HFFc6 (cell line): ENCODE results near the gene KCTD2. TPM values are rescaled to one million over a fixed set of nuclear protein-coding genes. Genes with fewer than 3 reads are reported as not detected.

ENCODE experiments used
- DNase-seq: peaks from one replicate; pipeline ENCODE4 v3.0.0-alpha.2; 2018
- H3K27ac Mint-ChIP-seq: 2 replicates; pipeline ENCODE4 v1.8.0; 2020; ENCODE audit warnings: mild to moderate bottlenecking, mixed read lengths
- H3K27me3 Mint-ChIP-seq: 2 replicates; pipeline ENCODE4 v1.8.0; 2021; ENCODE audit warnings: mild to moderate bottlenecking, moderate library complexity, mixed read lengths; ENCODE audit not compliant: insufficient read depth
- H3K36me3 Mint-ChIP-seq: 2 replicates; pipeline ENCODE4 v1.8.0; 2021; ENCODE audit warnings: low read depth, mixed read lengths
- H3K4me1 Mint-ChIP-seq: 2 replicates; pipeline ENCODE4 v1.8.0; 2020; ENCODE audit warnings: low read depth, mixed read lengths
- H3K4me3 Mint-ChIP-seq: 2 replicates; pipeline ENCODE4 v1.8.0; 2020; ENCODE audit warnings: mild to moderate bottlenecking, moderate library complexity, mixed read lengths
- H3K9me3 Mint-ChIP-seq: 2 replicates; pipeline ENCODE4 v1.8.0; 2020; ENCODE audit warnings: mild to moderate bottlenecking, mixed read lengths
- total RNA-seq, 6 experiments: library from RNA; stranded (reverse); fragmentation: NEBNext Ultra II Directional; extraction: Animal tissue kit (Norgen Biotek cat#: 25700); gene quantifications; 2 replicates in 1 of 6; 3 replicates in 5 of 6; pipeline ENCODE4 v1.2.3, GENCODE V29; 2021
- TF ChIP-seq, protein P1 (sequence below): fragments of 200-600 bp; sonication (generic); IDR thresholded peaks from 2 replicates; pipeline ENCODE4 v1.5.0; 2021; ENCODE audit warnings: antibody characterized with exemption, mild to moderate bottlenecking

KCTD2 gene
- total RNA-seq, 6 experiments from 2014 or later, result 20.3 to 24.0 (median 21.3) TPM

DNA sequence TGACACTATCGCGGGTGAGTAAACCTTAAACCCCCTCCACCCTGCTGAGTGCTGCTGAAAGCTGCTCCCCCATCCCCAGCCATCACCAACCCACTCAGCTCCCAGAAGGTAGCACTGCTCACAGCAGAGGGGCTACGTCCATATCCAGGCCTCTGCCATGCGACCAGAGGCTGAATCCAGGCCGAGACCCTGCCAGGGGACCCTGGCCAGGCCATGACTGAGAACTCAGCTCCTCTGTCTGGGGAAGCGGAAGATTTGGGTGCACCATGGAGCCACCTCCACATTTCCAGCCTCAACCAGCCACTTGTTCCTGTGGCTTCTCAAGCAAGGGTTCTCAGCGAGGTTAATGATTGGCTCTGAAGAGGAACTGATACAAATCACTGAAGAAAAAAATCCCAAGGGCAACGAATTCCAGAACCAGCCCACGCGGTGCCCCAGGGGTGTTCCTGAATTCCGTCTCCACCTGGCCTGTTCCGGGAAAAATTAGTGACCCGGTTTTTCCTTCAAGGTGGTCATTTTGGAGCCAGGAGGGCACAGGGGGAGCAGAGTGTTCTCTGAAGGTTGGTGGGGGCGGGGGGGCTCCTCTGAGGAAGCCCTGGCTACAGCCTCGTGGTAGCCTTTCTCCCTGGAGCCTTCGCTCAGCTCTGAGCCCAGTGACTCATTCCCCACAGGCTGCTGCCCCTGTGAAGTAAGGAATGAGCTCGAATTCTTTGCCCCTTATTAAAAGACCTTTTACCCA, 31.4 kb downstream of the KCTD2 start:
- Mint-ChIP-seq H3K9me3 (no peaks in the 10 kb centered on the region), H3K36me3 (no peaks in the 10 kb centered on the region), H3K27ac (peak overlapping the region; percentile 88), H3K4me1 (peaks cover 34% of the 10 kb centered on the region), H3K4me3 (peak overlapping the region; percentile 72), H3K27me3 (no peaks in the 10 kb centered on the region; the same call in none of the 2 replicates)
- TF ChIP-seq, protein P1, sequence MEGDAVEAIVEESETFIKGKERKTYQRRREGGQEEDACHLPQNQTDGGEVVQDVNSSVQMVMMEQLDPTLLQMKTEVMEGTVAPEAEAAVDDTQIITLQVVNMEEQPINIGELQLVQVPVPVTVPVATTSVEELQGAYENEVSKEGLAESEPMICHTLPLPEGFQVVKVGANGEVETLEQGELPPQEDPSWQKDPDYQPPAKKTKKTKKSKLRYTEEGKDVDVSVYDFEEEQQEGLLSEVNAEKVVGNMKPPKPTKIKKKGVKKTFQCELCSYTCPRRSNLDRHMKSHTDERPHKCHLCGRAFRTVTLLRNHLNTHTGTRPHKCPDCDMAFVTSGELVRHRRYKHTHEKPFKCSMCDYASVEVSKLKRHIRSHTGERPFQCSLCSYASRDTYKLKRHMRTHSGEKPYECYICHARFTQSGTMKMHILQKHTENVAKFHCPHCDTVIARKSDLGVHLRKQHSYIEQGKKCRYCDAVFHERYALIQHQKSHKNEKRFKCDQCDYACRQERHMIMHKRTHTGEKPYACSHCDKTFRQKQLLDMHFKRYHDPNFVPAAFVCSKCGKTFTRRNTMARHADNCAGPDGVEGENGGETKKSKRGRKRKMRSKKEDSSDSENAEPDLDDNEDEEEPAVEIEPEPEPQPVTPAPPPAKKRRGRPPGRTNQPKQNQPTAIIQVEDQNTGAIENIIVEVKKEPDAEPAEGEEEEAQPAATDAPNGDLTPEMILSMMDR, result no peak
- peak; percentile 80 for DNase-seq

DNA sequence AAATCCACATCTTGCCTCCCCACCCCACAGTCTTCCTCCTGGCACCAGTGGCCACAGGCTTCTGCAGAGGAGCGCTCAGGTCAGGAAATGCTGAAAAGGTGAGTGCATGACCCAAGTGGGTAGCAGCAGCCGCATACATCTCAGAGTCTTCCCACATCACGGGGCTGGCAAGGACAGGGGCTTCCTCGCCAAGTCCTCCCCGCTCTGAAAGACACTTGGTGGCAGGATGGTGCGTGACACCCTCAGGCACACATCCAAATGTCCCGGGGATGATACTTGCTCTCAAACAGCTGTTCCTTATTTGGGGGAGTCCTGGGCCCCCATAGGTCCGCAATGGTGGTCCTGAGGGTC, 32.0 kb downstream of the KCTD2 start:
- Mint-ChIP-seq H3K27ac (peak overlapping the region; percentile 88), H3K9me3 (no peaks in the 10 kb centered on the region)
- TF ChIP-seq, protein P1, result no peak

DNA sequence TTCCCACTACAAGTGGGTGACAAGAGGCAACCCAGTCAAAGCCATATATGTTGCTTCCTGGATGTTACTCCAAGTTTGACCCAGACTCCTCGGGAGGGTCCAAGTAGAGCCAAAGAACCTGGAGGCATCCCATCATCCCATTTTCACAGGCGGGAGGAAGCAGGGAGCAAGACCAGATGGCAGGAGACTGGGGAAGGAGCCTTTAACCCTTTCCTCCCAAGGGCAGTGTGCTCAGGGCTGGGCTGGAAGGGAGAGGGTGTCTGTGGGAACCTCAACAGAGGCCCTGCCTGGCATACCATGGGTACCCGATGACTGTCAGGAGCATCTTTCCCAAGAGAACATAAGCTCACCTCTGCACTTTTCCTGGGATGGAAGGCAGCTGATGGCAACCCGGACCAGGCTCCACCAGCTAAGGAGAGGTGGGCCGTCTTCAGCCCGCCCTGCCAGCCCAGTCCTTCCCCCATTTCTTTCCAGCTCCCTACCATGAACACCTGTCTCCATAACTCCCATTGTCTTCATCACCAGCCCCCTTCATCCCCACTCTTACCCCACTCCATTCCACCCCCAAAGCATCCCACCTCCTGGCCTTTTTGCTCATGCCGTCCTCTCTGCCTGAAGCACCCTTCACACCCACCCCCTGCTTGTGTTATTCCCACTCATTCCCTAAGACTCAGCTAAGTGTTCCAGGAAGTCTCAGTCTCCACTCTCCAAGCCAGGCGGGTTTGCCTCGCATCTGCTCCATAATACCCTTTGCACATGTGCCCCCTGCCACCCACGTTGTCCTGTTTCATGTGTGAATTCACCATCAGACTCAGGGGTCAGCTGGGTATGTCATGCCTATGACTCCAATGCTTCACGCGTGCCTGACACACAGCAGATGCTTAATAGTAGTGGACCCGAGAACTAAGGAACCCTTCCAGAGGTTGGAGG, 34.9 kb downstream of the KCTD2 start:
- Mint-ChIP-seq H3K4me3 (no peak overlapping the region), H3K36me3 (no peaks in the 10 kb centered on the region), H3K4me1 (peaks cover 55% of the 10 kb centered on the region), H3K27ac (no peak overlapping the region; the same call in 1 of the 2 replicates), H3K9me3 (no peaks in the 10 kb centered on the region), H3K27me3 (no peaks in the 10 kb centered on the region; the same call in none of the 2 replicates)
- TF ChIP-seq, protein P1, result no peak
- no peak for DNase-seq

More for the DNA sequence above, 32.0 kb downstream of the KCTD2 start:
- no peaks in the 10 kb centered on the region; the same call in none of the 2 replicates for H3K27me3 Mint-ChIP-seq
- H3K4me1 Mint-ChIP-seq, result peaks cover 37% of the 10 kb centered on the region
- H3K36me3 Mint-ChIP-seq, result no peaks in the 10 kb centered on the region
- DNase-seq, result no peak
- H3K4me3 Mint-ChIP-seq, result peak overlapping the region; percentile 72

DNA sequence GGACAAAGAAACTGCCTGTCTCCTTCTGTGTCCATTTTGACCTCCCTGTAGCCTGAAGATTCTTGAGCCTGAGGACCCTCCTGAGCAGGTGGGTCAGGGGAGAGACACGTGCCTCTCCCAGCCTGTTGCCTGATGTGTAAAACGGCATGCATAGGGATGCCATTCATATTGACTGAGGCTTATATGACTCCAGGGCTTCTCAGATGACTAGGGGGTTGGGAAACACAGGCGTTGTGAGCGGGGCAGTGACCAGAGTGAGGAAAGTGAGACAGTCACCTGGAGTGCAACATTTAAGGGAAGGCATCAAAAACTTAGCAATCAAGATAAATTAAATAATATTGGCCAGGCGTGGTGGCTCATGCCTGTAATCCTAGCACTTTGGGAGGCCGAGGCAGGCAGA, 35.7 kb downstream of the KCTD2 start:
- H3K4me1 Mint-ChIP-seq, result peaks cover 62% of the 10 kb centered on the region
- no peak overlapping the region for H3K4me3 Mint-ChIP-seq
- no peak overlapping the region for H3K27ac Mint-ChIP-seq
- H3K27me3 Mint-ChIP-seq, result no peaks in the 10 kb centered on the region; the same call in none of the 2 replicates
- DNase-seq, result no peak
- TF ChIP-seq, protein P1, result no peak
- no peaks in the 10 kb centered on the region for H3K9me3 Mint-ChIP-seq
- H3K36me3 Mint-ChIP-seq, result no peaks in the 10 kb centered on the region

DNA sequence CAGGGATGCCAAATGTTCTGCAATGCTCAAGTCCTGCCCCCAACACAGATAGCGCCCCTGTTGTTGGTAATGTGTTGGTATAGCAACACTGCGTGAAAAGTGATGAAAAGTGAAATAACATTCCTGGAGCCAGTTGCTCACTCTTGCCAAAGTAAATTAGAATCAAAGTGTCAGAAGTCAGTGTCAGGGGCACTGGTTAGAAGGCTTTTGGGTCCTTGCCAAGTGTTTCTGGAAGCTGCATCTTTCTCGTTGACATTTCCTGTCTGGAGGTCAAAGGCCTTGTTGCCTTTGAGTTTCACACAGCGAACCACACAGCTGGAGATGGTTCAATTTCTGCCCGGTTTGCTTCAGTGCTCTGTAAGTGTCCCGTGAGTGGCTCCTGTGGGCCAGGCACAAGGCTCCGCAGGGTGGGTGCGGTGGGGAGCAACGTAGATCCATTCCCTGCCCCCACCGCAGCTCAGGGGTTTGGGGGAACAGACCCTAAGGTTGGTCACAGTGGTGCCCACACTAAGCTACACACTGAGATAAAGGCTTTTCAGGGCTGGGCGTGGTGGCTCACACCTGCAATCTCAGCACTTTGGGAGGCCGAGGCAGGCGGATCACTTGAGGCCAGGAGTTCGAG, 37.1 kb downstream of the KCTD2 start:
- DNase-seq, result no peak
- Mint-ChIP-seq H3K27ac (no peak overlapping the region), H3K36me3 (no peaks in the 10 kb centered on the region)

More for the DNA sequence above, 37.1 kb downstream of the KCTD2 start:
- H3K4me3 Mint-ChIP-seq, result no peak overlapping the region
- H3K9me3 Mint-ChIP-seq, result no peaks in the 10 kb centered on the region
- TF ChIP-seq, protein P1, result no peak
- no peaks in the 10 kb centered on the region; the same call in none of the 2 replicates for H3K27me3 Mint-ChIP-seq
- H3K4me1 Mint-ChIP-seq, result peaks cover 61% of the 10 kb centered on the region
